Neural progenitor cell (in vitro differentiated cells): ENCODE data around the gene GPR31. TPM values are rescaled to one million over a fixed set of nuclear protein-coding genes. Genes with fewer than 3 reads are reported as not detected.

Experiments used
- DNase-seq: peaks from one replicate; pipeline ENCODE4 v3.0.0-alpha.2; 2016; ENCODE audit warnings: low spot score
- H2AFZ ChIP-seq: fragments of 200-600 bp; sonication (generic); replicated peaks from 2 replicates; pipeline ENCODE4 v1.6.1; 2016; ENCODE audit warnings: antibody characterized with exemption
- H3F3A ChIP-seq: fragments of 200-600 bp; sonication (generic); 2 replicates; pipeline ENCODE4 v1.6.1; 2016; ENCODE audit warnings: antibody characterized with exemption, low read depth
- H3K27ac ChIP-seq: fragments of 200-600 bp; sonication (generic); 2 replicates; pipeline ENCODE4 v1.5.1; 2016; ENCODE audit warnings: mild to moderate bottlenecking
- H3K27me3 ChIP-seq: fragments of 200-600 bp; sonication (generic); 2 replicates; pipeline ENCODE4 v1.6.1; 2016; ENCODE audit warnings: mild to moderate bottlenecking, moderate library complexity
- H3K36me3 ChIP-seq: fragments of 200-600 bp; sonication (generic); 2 replicates; pipeline ENCODE4 v1.5.1; 2016
- H3K4me1 ChIP-seq: fragments of 200-600 bp; sonication (generic); 2 replicates; pipeline ENCODE4 v1.6.1; 2016; ENCODE audit warnings: mixed run types
- H3K4me2 ChIP-seq: fragments of 200-600 bp; sonication (generic); 2 replicates; pipeline ENCODE4 v1.6.1; 2016
- H3K4me3 ChIP-seq: fragments of 200-600 bp; sonication (generic); 2 replicates; pipeline ENCODE4 v1.5.1; 2016
- H3K79me2 ChIP-seq: fragments of 200-600 bp; sonication (generic); 2 replicates; pipeline ENCODE4 v1.6.1; 2016; ENCODE audit warnings: low read depth
- H3K9ac ChIP-seq: fragments of 200-600 bp; sonication (generic); 2 replicates; pipeline ENCODE4 v1.6.1; 2016
- H3K9me3 ChIP-seq: fragments of 200-600 bp; sonication (generic); 2 replicates; pipeline ENCODE4 v1.5.1; 2016; ENCODE audit warnings: low read depth
- H4K20me1 ChIP-seq: fragments of 200-600 bp; sonication (generic); 2 replicates; pipeline ENCODE4 v1.6.1; 2016; ENCODE audit warnings: low read depth
- H3K27ac Mint-ChIP-seq: 3 replicates; pipeline ENCODE4 v1.8.0; 2021; ENCODE audit warnings: mixed read lengths
- H3K27me3 Mint-ChIP-seq: 2 replicates; pipeline ENCODE4 v1.8.0; 2022; ENCODE audit warnings: low read depth, mild to moderate bottlenecking, inconsistent platforms, moderate library complexity, mixed read lengths; ENCODE audit not compliant: insufficient read depth
- H3K36me3 Mint-ChIP-seq: 3 replicates; pipeline ENCODE4 v1.8.0; 2021; ENCODE audit warnings: mixed read lengths
- H3K4me1 Mint-ChIP-seq: 3 replicates; pipeline ENCODE4 v1.8.0; 2021; ENCODE audit warnings: mixed read lengths
- H3K4me3 Mint-ChIP-seq: 3 replicates; pipeline ENCODE4 v1.8.0; 2021; ENCODE audit warnings: mild to moderate bottlenecking, moderate library complexity, mixed read lengths
- H3K9me3 Mint-ChIP-seq: 3 replicates; pipeline ENCODE4 v1.8.0; 2020; ENCODE audit warnings: mixed read lengths
- EZH2 ChIP-seq: fragments of 200-600 bp; sonication (generic); IDR thresholded peaks from 2 replicates; pipeline ENCODE4 v1.6.1; 2017; ENCODE audit warnings: antibody characterized with exemption, mild to moderate bottlenecking, moderate library complexity
- EZH2phosphoT487 ChIP-seq: fragments of 200-600 bp; sonication (generic); IDR thresholded peaks from 2 replicates; pipeline ENCODE4 v1.6.1; 2017; ENCODE audit warnings: antibody characterized with exemption
- total RNA-seq: library from RNA; depleted of rRNA; stranded (reverse); fragments of >200 nt; gene quantifications from 2 replicates; pipeline ENCODE4 v1.2.3, GENCODE V29; 2015; ENCODE audit warnings: low replicate concordance
- TF ChIP-seq, protein P1 (sequence below): fragments of 200-600 bp; sonication (generic); IDR thresholded peaks from 2 replicates; pipeline ENCODE4 v1.5.1; 2017; ENCODE audit warnings: antibody characterized with exemption, mild to moderate bottlenecking

Gene GPR31
- total RNA-seq, 1 donor from 2014 or later: not detected

- no peaks in the 10 kb centered on the region for H3K79me2 ChIP-seq
- TF ChIP-seq, protein P1, sequence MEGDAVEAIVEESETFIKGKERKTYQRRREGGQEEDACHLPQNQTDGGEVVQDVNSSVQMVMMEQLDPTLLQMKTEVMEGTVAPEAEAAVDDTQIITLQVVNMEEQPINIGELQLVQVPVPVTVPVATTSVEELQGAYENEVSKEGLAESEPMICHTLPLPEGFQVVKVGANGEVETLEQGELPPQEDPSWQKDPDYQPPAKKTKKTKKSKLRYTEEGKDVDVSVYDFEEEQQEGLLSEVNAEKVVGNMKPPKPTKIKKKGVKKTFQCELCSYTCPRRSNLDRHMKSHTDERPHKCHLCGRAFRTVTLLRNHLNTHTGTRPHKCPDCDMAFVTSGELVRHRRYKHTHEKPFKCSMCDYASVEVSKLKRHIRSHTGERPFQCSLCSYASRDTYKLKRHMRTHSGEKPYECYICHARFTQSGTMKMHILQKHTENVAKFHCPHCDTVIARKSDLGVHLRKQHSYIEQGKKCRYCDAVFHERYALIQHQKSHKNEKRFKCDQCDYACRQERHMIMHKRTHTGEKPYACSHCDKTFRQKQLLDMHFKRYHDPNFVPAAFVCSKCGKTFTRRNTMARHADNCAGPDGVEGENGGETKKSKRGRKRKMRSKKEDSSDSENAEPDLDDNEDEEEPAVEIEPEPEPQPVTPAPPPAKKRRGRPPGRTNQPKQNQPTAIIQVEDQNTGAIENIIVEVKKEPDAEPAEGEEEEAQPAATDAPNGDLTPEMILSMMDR: no peak
- TF ChIP-seq EZH2 (no peak), EZH2phosphoT487 (no peak)
- H4K20me1 ChIP-seq: no peaks in the 10 kb centered on the region
- no peaks in the 10 kb centered on the region for H3K9me3 ChIP-seq
- H3K36me3 ChIP-seq: no peaks in the 10 kb centered on the region
- H3K27ac Mint-ChIP-seq: no peak overlapping the region
- peaks cover 12% of the 10 kb centered on the region for H3K4me1 Mint-ChIP-seq
- no peak overlapping the region for H3K4me3 ChIP-seq
- H3K9me3 Mint-ChIP-seq: no peaks in the 10 kb centered on the region
- no peaks in the 10 kb centered on the region for H3K36me3 Mint-ChIP-seq
- no peaks in the 10 kb centered on the region for H3K4me1 ChIP-seq
- H3K9ac ChIP-seq: no peak overlapping the region
- H3K4me3 Mint-ChIP-seq: no peak overlapping the region
- peaks cover 2% of the 10 kb centered on the region for H3K27me3 Mint-ChIP-seq
- H2AFZ ChIP-seq: no peak overlapping the region
- no peak overlapping the region for H3K4me2 ChIP-seq
- DNase-seq: no peak
- H3K27ac ChIP-seq: no peak overlapping the region
- no peaks in the 10 kb centered on the region for H3K27me3 ChIP-seq
- H3F3A ChIP-seq: no peaks in the 10 kb centered on the region
Measured at GRCh38 chr6:167157414-167157813, 366 bp downstream of the GPR31 start.

DNA sequence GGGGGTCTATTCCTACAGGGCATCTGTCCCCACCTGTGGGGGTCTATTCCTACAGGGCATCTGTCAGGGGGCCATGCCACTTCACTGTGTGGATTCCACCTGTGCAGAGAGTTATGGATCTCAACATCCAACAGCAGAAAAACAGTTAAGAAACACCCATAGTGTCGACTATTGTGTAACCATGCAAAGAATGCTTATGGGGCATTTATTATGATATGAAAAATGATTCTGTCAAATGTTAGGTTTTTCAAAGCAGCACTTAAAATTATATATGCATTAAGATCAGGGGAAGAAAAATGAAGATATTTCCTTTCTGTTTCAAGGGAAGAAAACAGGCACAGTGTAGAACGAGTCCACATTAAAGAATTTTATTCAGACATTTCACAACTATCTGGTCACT, 2.9 kb downstream of the GPR31 start:
- Mint-ChIP-seq H3K9me3 (no peaks in the 10 kb centered on the region), H3K36me3 (no peaks in the 10 kb centered on the region), H3K27ac (no peak overlapping the region), H3K27me3 (no peaks in the 10 kb centered on the region), H3K4me1 (peaks cover 12% of the 10 kb centered on the region), H3K4me3 (no peak overlapping the region)
- Histone ChIP-seq H3K36me3 (no peaks in the 10 kb centered on the region), H3K9ac (no peak overlapping the region), H2AFZ (no peak overlapping the region), H3K79me2 (no peaks in the 10 kb centered on the region), H3K27ac (no peak overlapping the region), H3K4me1 (no peaks in the 10 kb centered on the region), H4K20me1 (no peaks in the 10 kb centered on the region), H3F3A (no peaks in the 10 kb centered on the region), H3K4me2 (no peak overlapping the region), H3K4me3 (no peak overlapping the region), H3K27me3 (no peaks in the 10 kb centered on the region), H3K9me3 (no peaks in the 10 kb centered on the region)
- TF ChIP-seq, protein P1: no peak
- TF ChIP-seq EZH2phosphoT487 (no peak), EZH2 (no peak)
- DNase-seq: no peak

- no peaks in the 10 kb centered on the region for H3K4me1 ChIP-seq
- H2AFZ ChIP-seq: no peak overlapping the region
- no peak overlapping the region for H3K4me3 Mint-ChIP-seq
- H3K27ac Mint-ChIP-seq: no peak overlapping the region
- no peak for DNase-seq
- no peaks in the 10 kb centered on the region for H3F3A ChIP-seq
- peaks cover 12% of the 10 kb centered on the region for H3K4me1 Mint-ChIP-seq
- TF ChIP-seq EZH2phosphoT487: no peak
- TF ChIP-seq EZH2: no peak
- TF ChIP-seq, protein P1: no peak
- H4K20me1 ChIP-seq: no peaks in the 10 kb centered on the region
- no peaks in the 10 kb centered on the region for H3K9me3 ChIP-seq
- H3K36me3 ChIP-seq: no peaks in the 10 kb centered on the region
- H3K27me3 ChIP-seq: no peaks in the 10 kb centered on the region
- H3K4me2 ChIP-seq: no peak overlapping the region
- H3K4me3 ChIP-seq: no peak overlapping the region
- no peaks in the 10 kb centered on the region for H3K9me3 Mint-ChIP-seq
- H3K79me2 ChIP-seq: no peaks in the 10 kb centered on the region
- H3K27me3 Mint-ChIP-seq: no peaks in the 10 kb centered on the region
- no peak overlapping the region for H3K9ac ChIP-seq
- H3K36me3 Mint-ChIP-seq: no peaks in the 10 kb centered on the region
- no peak overlapping the region for H3K27ac ChIP-seq
Measured at GRCh38 chr6:167154291-167154690, 3.5 kb downstream of the GPR31 start.
